Sigmoid colon (tissue), 7 donors: ENCODE results near the gene LRCH1. TPM values are rescaled to one million over a fixed set of nuclear protein-coding genes. Genes with fewer than 3 reads are reported as not detected.

ENCODE experiments used
- DNase-seq: peaks from one replicate; pipeline ENCODE4 v3.0.0-alpha.2; 2019
- H3K27ac ChIP-seq, 4 donors: fragments of 200-600 bp; sonication (generic); one replicate each; pipeline ENCODE4 v1.5.1; 2016 to 2019; ENCODE audit warnings: mild to moderate bottlenecking in 1 of 4
- H3K27me3 ChIP-seq, 3 donors: fragments of 200-600 bp; sonication (generic); one replicate each; pipeline ENCODE4 v1.5.1; 2019; ENCODE audit warnings: mild to moderate bottlenecking in 1 of 3
- H3K36me3 ChIP-seq, 4 donors: fragments of 200-600 bp; sonication (generic); one replicate each; pipeline ENCODE4 v1.5.1; 2016 to 2019
- H3K4me1 ChIP-seq, 4 donors: fragments of 200-600 bp; sonication (generic); one replicate each; pipeline ENCODE4 v1.5.1; 2017 to 2019
- H3K4me3 ChIP-seq, 4 donors: fragments of 200-600 bp; sonication (generic); one replicate each; pipeline ENCODE4 v1.5.1; 2017 to 2019; ENCODE audit warnings: mild to moderate bottlenecking in 2 of 4, moderate library complexity in 1 of 4
- H3K9me3 ChIP-seq, 4 donors: fragments of 200-600 bp in 3 of 4; sonication (generic) in 3 of 4; one replicate each; pipeline versions ENCODE4 v1.5.1 to v1.6.1; 2013 to 2019
- EP300 ChIP-seq, 4 donors: sonication (generic); formaldehyde crosslinking; IDR thresholded peaks; one replicate each; pipeline ENCODE4 v1.6.1; 2017; ENCODE audit warnings: antibody characterized with exemption in 4 of 4
- POLR2A ChIP-seq, 2 donors: fragments of 450-650 bp; IDR thresholded peaks; one replicate each; pipeline ENCODE4 v1.6.1; 2016; ENCODE audit warnings: antibody characterized with exemption in 2 of 2, mild to moderate bottlenecking in 2 of 2, moderate library complexity in 2 of 2
- POLR2AphosphoS5 ChIP-seq, 4 donors: sonication (generic); formaldehyde crosslinking; IDR thresholded peaks; one replicate each; pipeline ENCODE4 v1.6.1; 2017; ENCODE audit warnings: antibody characterized with exemption in 4 of 4
- WGBS, 2 donors: extraction: QIAGEN DNeasy Blood & Tissue Kit; methylation state at CpG; one replicate each; pipeline ENCODE4 v1.1.7; 2013; 5-methylcytosine and 5-hydroxymethylcytosine counted together
- intact Hi-C: fragments of 100-400 bp; cut with DNase I; formaldehyde crosslinking; loops from one replicate; pipeline ENCODE4 v1.15.1; 2023
- polyA plus RNA-seq, 3 donors: library from polyadenylated mRNA; stranded (reverse); fragments of 200-250 nt; gene quantifications; one replicate each; pipeline ENCODE4 v1.2.3, GENCODE V29; 2013
- total RNA-seq, 4 donors: library from RNA; depleted of rRNA; stranded (reverse); fragments of >200 nt; gene quantifications; one replicate each; pipeline ENCODE4 v1.1.0, GENCODE V29; 2016
- TF ChIP-seq, protein P1 (sequence below), 4 experiments: fragments of 450-650 bp in 3 of 4; fragments of 200-600 bp in 1 of 4; IDR thresholded peaks; one replicate each; pipeline ENCODE4 v1.5.1; 2016 to 2019; ENCODE audit warnings: antibody characterized with exemption in 4 of 4, mild to moderate bottlenecking in 3 of 4, moderate library complexity in 2 of 4
- donor health status: healthy with polysubstance abuse.
- donor health status: Bipolar disorder and iron deficiency.
- donor health status: healthy.

The LRCH1 gene
- total and polyA plus RNA-seq, 7 donors, result 4.2 to 54.0 (median 32.4) TPM

DNA sequence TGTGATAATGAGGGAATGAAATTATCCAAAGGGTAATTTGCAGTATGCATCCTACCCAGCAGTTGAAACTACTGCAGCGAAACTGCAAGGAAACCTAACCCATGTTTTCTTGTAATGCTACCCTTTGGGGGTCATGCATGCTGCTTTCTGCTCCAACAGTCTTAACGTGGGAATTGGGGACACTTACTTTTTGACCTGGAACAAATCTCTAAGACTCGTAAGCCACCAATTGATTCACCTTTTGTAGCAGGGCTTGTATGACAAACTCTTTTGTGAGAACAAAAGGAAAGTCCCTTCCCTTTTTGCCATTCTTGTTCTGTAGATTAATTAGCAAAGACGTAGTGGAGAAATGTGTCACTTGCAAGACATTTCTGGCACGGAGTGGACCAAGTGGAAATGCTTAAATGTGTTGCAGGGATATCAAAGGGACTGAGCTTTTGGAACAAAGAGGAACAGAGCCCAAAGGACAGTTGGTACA, 27.4 kb downstream of the LRCH1 start:
- Histone ChIP-seq H3K27me3 (no peaks in the 10 kb centered on the region), H3K27ac (peak overlapping the region in 1 of 4 donors; percentile 27), H3K4me3 (no peak overlapping the region), H3K9me3 (no peaks in the 10 kb centered on the region), H3K36me3 (no peaks in the 10 kb centered on the region), H3K4me1 (peaks cover 0 to 74% (median 64%) of the 10 kb centered on the region in 4 donors)
- intact Hi-C loops, result no loop called here
- TF ChIP-seq, protein P1, sequence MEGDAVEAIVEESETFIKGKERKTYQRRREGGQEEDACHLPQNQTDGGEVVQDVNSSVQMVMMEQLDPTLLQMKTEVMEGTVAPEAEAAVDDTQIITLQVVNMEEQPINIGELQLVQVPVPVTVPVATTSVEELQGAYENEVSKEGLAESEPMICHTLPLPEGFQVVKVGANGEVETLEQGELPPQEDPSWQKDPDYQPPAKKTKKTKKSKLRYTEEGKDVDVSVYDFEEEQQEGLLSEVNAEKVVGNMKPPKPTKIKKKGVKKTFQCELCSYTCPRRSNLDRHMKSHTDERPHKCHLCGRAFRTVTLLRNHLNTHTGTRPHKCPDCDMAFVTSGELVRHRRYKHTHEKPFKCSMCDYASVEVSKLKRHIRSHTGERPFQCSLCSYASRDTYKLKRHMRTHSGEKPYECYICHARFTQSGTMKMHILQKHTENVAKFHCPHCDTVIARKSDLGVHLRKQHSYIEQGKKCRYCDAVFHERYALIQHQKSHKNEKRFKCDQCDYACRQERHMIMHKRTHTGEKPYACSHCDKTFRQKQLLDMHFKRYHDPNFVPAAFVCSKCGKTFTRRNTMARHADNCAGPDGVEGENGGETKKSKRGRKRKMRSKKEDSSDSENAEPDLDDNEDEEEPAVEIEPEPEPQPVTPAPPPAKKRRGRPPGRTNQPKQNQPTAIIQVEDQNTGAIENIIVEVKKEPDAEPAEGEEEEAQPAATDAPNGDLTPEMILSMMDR (IDR thresholded peaks at IDR 0.05), result no peak
- no peak for TF ChIP-seq POLR2A (IDR thresholded peaks at IDR 0.05)
- TF ChIP-seq POLR2AphosphoS5 (IDR thresholded peaks at IDR 0.05), result no peak
- no peak for TF ChIP-seq EP300 (IDR thresholded peaks at IDR 0.05)
- no peak for DNase-seq
- WGBS, 2 donors, result 70 to 88% methylated on average over 5 of the region's 5 CpGs

DNA sequence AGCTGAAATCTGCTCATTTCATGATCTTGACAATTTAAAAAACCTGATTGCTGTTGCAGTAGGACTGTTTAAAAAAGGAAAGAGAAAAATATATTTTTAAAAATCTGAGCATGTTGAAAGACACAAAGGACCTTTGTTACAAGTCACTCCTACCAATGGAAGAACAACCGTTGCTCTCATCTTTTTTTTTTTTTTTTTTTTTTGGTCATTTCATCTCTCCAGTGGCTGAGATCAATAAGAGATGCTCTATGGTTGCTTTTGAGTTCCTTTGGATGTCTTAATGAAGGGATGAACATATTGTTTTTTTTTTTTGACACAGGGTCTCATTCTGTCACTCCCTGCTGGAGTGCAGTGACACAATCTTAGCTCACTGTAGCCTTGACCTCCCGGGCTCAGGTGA, 29.2 kb downstream of the LRCH1 start:
- H3K27me3 ChIP-seq, result no peaks in the 10 kb centered on the region
- no peaks in the 10 kb centered on the region for H3K9me3 ChIP-seq
- no peak overlapping the region for H3K4me3 ChIP-seq
- TF ChIP-seq, protein P1 (IDR thresholded peaks at IDR 0.05), result no peak
- TF ChIP-seq EP300 (IDR thresholded peaks at IDR 0.05), result no peak
- no peak for TF ChIP-seq POLR2A (IDR thresholded peaks at IDR 0.05)
- no peak for TF ChIP-seq POLR2AphosphoS5 (IDR thresholded peaks at IDR 0.05)
- DNase-seq, result no peak
- intact Hi-C loops, result no loop called here
- 67 to 76% methylated on average over 2 of the region's 2 CpGs for WGBS, 2 donors
- no peak overlapping the region for H3K27ac ChIP-seq
- H3K36me3 ChIP-seq, result no peaks in the 10 kb centered on the region
- H3K4me1 ChIP-seq, result peaks cover 0 to 74% (median 63%) of the 10 kb centered on the region in 4 donors

DNA sequence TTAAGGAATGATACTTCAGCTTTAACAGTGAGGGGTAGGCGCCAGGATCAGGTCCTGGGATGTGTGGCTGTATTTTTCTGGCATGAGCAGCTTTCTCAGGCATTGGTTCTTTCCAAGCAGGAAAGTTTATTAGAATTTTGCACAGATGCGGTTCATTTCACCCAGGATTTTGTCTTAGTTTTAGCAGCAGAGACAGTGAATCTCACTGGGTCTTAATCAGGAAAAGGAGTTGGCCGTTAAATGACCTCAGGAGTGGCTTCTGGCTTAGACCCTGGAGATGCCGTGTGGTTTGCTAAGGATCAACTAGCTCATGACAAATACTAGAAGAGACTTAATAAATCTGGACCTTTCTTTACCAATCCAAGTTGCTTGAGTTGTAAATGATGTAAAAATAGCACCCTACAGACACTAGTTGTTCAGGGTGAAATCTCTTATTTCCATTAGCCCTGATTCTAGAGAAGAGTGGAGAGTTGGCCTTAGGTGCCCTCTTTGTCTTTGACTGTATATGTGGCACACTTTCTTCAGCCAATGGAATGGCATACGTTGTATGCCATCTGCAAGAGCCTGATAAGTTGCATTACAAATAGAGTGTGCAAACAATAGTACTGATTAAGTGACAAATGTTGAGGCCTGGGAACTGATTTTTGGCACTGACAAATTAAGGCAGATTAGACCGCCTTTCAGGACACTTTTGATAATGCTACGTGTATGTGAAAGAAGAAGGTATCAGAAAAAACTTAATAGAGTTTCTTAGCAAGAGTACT, 34.0 kb downstream of the LRCH1 start:
- Histone ChIP-seq H3K27me3 (no peaks in the 10 kb centered on the region), H3K4me1 (peaks cover 0 to 55% (median 43%) of the 10 kb centered on the region in 4 donors), H3K27ac (peak overlapping the region in 3 of 4 donors; percentile 4 to 40 (median 29)), H3K4me3 (no peak overlapping the region), H3K9me3 (no peaks in the 10 kb centered on the region), H3K36me3 (no peaks in the 10 kb centered on the region)
- WGBS, 2 donors, result 66 to 78% methylated on average over 7 of the region's 7 CpGs
- TF ChIP-seq, protein P1 (IDR thresholded peaks at IDR 0.05), result no peak
- TF ChIP-seq POLR2AphosphoS5 (IDR thresholded peaks at IDR 0.05), result no peak
- no peak for TF ChIP-seq POLR2A (IDR thresholded peaks at IDR 0.05)
- no peak for TF ChIP-seq EP300 (IDR thresholded peaks at IDR 0.05)
- intact Hi-C loops, result no loop called here
- no peak for DNase-seq

DNA sequence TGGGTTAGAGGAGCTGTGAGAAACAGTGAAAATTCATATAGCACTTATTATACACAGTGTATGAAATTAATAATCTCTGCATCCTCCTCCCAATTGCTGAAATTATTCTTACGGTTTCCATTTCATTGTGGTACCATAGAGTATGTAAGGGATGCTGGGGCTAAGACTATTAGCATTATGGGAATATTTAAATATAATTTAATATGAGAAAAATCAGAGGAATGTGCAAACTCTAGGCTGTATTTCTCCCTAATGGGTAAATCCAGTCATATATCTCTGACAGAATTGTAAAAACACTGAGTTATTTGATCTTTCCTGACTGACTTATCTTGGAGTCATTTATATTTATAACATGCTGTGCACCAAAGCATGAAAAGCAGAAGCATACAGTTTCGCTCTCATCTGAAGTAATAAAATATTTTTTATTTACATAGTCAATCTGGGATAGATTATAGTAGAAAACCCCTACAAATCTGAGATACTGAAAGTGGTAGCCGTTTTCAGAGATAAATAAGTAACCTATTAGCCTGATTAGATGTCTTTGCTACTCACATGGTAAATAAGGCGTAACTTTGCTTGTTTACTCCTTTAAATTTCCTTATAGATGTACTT, 34.9 kb downstream of the LRCH1 start:
- H3K9me3 ChIP-seq, result no peaks in the 10 kb centered on the region
- H3K4me1 ChIP-seq, result peaks cover 0 to 51% (median 42%) of the 10 kb centered on the region in 4 donors
- peak overlapping the region in 1 of 4 donors; percentile 40 for H3K27ac ChIP-seq

More for the DNA sequence above, 34.9 kb downstream of the LRCH1 start:
- intact Hi-C loops, result no loop called here
- no peak overlapping the region for H3K4me3 ChIP-seq
- H3K27me3 ChIP-seq, result no peaks in the 10 kb centered on the region
- 26 to 50% methylated on average over 4 of the region's 4 CpGs for WGBS, 2 donors
- no peak for DNase-seq
- TF ChIP-seq, protein P1 (IDR thresholded peaks at IDR 0.05), result no peak
- no peak for TF ChIP-seq POLR2AphosphoS5 (IDR thresholded peaks at IDR 0.05)
- no peak for TF ChIP-seq POLR2A (IDR thresholded peaks at IDR 0.05)
- TF ChIP-seq EP300 (IDR thresholded peaks at IDR 0.05), result no peak
- no peaks in the 10 kb centered on the region for H3K36me3 ChIP-seq
